Measurements from ENCODE around the gene PRR18. TPM values are rescaled to one million over a fixed set of nuclear protein-coding genes. Genes with fewer than 3 reads are reported as not detected.
A peak's percentile ranks its signal among the peaks of the same experiment; 100 is the strongest.

The PRR18 gene
- total and polyA plus RNA-seq, 9 of the 15 experiments (the other 6 are each of a cell fraction or from before 2014, with no cell fraction given): not detected

DNA sequence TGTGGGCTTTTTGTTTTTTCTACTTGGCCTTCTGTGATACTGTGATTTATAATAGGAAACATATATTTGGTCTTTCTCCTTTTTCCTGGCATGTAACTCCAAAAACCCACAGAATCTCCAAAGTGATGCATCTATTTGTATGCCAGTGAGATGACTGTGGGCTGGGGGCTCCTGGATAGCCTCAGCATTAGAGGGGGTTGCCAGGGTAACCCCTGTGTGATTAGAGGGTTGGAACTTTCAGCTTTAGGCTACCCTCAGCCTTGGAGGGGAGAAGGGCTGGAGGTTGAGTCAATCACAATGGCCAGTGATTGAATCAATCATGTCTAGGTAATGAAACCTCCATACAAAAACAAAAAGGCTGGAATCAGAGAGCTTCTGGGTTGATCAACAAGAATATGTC, 44.7 kb upstream of the PRR18 start (continued):
- TF ChIP-seq YY1 (IDR thresholded peaks at IDR 0.05; ENCODE audit: borderline replicate concordance in 1 of 3, control insufficient read depth in 1 of 3, extremely low read depth in 1 of 3, insufficient read depth in 3 of 3, insufficient read length in 1 of 3, insufficient replicate concordance in 2 of 3, low read depth in 1 of 3, low read length in 2 of 3) (no peak), MYBL2 (IDR thresholded peaks at IDR 0.05; ENCODE audit: low read depth) (no peak), MYBL2 (CRISPR knock-in tag; IDR thresholded peaks at IDR 0.05; ENCODE audit: borderline replicate concordance) (no peak)

DNA sequence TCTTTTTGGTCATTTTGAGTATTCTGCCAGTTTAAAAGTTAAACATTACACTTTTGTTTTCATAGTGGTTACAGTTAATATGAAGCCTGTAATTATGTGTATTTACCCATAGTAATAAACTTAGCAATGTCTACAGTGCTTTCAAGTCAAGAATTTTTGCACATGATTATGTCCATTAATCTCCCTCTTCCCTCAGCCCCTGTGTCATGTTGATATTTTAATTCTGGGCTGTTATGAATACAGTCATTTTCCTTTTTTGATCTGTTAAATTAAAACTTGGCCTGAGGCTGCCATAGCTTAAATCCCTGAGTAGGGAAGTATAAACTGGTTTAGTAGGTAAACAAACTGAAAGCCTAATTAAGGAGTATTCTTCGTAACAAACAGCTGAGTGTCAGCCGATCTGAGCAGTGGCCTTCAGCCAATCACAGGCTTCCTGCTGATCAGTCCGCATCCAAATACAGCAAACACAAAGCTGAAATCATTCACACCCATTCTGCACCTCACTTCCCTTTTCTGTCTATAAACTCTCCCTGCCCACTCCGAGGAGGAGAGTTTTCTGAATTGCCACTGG, 43.6 kb upstream of the PRR18 start:
- FAIRE-seq (peak; percentile 71), ATAC-seq (peak; percentile 90), DNase-seq (ENCODE audit: extremely low read depth in 1 of 4, low spot score in 3 of 4) (peak; percentile 50 to 75 (median 54))
- H3K4me3 ChIP-seq: no peak overlapping the region
- peaks cover 0 to 3% of the 10 kb centered on the region in 2 experiments; a peak in 1 of 5 replicates for H3K4me1 ChIP-seq (replicated peaks in 1 of 2; ENCODE audit: control insufficient read depth in 2 of 2, insufficient read depth in 2 of 2, low read length in 2 of 2)
- in situ Hi-C loops (cut with MboI): no loop called here
- peaks cover 0 to 14% of the 10 kb centered on the region in 2 experiments; a peak in 2 of 5 replicates for H3K27me3 ChIP-seq (ENCODE audit: control insufficient read depth in 2 of 2, insufficient read depth in 2 of 2, low read length in 2 of 2)
- no peaks in the 10 kb centered on the region for H3K9me1 ChIP-seq (ENCODE audit: control insufficient read depth, insufficient read depth, low read length)
- BruUV-seq (replicated peaks): no TSS peak
- ChIA-PET CTCF (ENCODE audit: low intra/inter-chr PET ratio) (no interaction called here), POLR2A (interaction anchor here (0.9 kb wide), 1 partner anchor 22 kb away, joined by 4 read pairs; no protein-coding TSS in a partner anchor)
- H3K4me2 ChIP-seq (ENCODE audit: insufficient read depth, low read length): peak overlapping the region; percentile 40; the same call in 1 of the 2 replicates
- H3K79me2 ChIP-seq (ENCODE audit: control insufficient read depth, insufficient read depth, low read length): no peaks in the 10 kb centered on the region
- peak overlapping the region; percentile 68 for H2AFZ ChIP-seq (ENCODE audit: low read depth, low read length)
- no peaks in the 10 kb centered on the region for H4K20me1 ChIP-seq (replicated peaks; ENCODE audit: control insufficient read depth, insufficient read depth, low read length)
- H3K27ac ChIP-seq (ENCODE audit: extremely low read depth, low read depth, low read length): no peak overlapping the region
- H3K36me3 ChIP-seq (ENCODE audit: control insufficient read depth, insufficient read depth, low read length): no peaks in the 10 kb centered on the region
- intact Hi-C loops (cut with micrococcal nuclease): no loop called here
- no peak overlapping the region for H3K9ac ChIP-seq (ENCODE audit: insufficient read depth in 1 of 2, low read depth in 2 of 2, low read length in 2 of 2)
- peaks cover 6% of the 10 kb centered on the region; the same call in 1 of the 2 replicates for H3K9me3 ChIP-seq (replicated peaks; ENCODE audit: control insufficient read depth, insufficient read depth, low read depth, low read length)
- WGBS (ENCODE audit: insufficient coverage, low coverage, missing lambda C conversion rate): 4% methylated on average over 4 of the region's 4 CpGs
- TF ChIP-seq POLR2AphosphoS5 (IDR thresholded peaks at IDR 0.05; ENCODE audit: control insufficient read depth, insufficient read depth, low read depth, low read length): no peak
- TF ChIP-seq DDX20 (tag; IDR thresholded peaks at IDR 0.05; ENCODE audit: low read depth): no peak
- TF ChIP-seq SRSF7 (optimal IDR thresholded peaks at IDR 0.05; ENCODE audit: low read depth, low read length): no peak
- TF ChIP-seq, protein P1, sequence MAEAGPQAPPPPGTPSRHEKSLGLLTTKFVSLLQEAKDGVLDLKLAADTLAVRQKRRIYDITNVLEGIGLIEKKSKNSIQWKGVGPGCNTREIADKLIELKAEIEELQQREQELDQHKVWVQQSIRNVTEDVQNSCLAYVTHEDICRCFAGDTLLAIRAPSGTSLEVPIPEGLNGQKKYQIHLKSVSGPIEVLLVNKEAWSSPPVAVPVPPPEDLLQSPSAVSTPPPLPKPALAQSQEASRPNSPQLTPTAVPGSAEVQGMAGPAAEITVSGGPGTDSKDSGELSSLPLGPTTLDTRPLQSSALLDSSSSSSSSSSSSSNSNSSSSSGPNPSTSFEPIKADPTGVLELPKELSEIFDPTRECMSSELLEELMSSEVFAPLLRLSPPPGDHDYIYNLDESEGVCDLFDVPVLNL (CRISPR knock-in tag; IDR thresholded peaks at IDR 0.05; ENCODE audit: low read depth): no peak
- no peak for TF ChIP-seq ZSCAN32 (CRISPR knock-in tag; IDR thresholded peaks at IDR 0.05)
- TF ChIP-seq, protein P2, sequence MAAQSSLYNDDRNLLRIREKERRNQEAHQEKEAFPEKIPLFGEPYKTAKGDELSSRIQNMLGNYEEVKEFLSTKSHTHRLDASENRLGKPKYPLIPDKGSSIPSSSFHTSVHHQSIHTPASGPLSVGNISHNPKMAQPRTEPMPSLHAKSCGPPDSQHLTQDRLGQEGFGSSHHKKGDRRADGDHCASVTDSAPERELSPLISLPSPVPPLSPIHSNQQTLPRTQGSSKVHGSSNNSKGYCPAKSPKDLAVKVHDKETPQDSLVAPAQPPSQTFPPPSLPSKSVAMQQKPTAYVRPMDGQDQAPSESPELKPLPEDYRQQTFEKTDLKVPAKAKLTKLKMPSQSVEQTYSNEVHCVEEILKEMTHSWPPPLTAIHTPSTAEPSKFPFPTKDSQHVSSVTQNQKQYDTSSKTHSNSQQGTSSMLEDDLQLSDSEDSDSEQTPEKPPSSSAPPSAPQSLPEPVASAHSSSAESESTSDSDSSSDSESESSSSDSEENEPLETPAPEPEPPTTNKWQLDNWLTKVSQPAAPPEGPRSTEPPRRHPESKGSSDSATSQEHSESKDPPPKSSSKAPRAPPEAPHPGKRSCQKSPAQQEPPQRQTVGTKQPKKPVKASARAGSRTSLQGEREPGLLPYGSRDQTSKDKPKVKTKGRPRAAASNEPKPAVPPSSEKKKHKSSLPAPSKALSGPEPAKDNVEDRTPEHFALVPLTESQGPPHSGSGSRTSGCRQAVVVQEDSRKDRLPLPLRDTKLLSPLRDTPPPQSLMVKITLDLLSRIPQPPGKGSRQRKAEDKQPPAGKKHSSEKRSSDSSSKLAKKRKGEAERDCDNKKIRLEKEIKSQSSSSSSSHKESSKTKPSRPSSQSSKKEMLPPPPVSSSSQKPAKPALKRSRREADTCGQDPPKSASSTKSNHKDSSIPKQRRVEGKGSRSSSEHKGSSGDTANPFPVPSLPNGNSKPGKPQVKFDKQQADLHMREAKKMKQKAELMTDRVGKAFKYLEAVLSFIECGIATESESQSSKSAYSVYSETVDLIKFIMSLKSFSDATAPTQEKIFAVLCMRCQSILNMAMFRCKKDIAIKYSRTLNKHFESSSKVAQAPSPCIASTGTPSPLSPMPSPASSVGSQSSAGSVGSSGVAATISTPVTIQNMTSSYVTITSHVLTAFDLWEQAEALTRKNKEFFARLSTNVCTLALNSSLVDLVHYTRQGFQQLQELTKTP (IDR thresholded peaks at IDR 0.05; ENCODE audit: low read depth in 1 of 2, partially characterized antibody in 2 of 2): no peak
- TF ChIP-seq ARID1B (IDR thresholded peaks at IDR 0.05): no peak
- TF ChIP-seq DACH1 (IDR thresholded peaks at IDR 0.05; ENCODE audit: partially characterized antibody): peak; percentile 33
- TF ChIP-seq CC2D1A (IDR thresholded peaks at IDR 0.05): 0 out of 2 replicates have a peak, but pooled peaks have one; percentile 20
- TF ChIP-seq, protein P3, sequence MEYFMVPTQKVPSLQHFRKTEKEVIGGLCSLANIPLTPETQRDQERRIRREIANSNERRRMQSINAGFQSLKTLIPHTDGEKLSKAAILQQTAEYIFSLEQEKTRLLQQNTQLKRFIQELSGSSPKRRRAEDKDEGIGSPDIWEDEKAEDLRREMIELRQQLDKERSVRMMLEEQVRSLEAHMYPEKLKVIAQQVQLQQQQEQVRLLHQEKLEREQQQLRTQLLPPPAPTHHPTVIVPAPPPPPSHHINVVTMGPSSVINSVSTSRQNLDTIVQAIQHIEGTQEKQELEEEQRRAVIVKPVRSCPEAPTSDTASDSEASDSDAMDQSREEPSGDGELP (CRISPR knock-in tag; IDR thresholded peaks at IDR 0.05; ENCODE audit: borderline replicate concordance): peak; percentile 70

Data from K562 (cell line).